Osteocyte (in vitro differentiated cells): Measurements from ENCODE around the gene CBX7. TPM values are rescaled to one million over a fixed set of nuclear protein-coding genes. Genes with fewer than 3 reads are reported as not detected.

ENCODE experiments used
- DNase-seq: peaks from one replicate; pipeline ENCODE4 v3.0.0; 2021; ENCODE audit warnings: mixed read lengths; ENCODE audit not compliant: unreplicated experiment; ENCODE audit errors: extremely low spot score
- H3K27ac Mint-ChIP-seq: one replicate; pipeline ENCODE4 v1.8.0; 2021; ENCODE audit warnings: mild to moderate bottlenecking, mixed read lengths; ENCODE audit not compliant: unreplicated experiment
- H3K27me3 Mint-ChIP-seq: one replicate; pipeline ENCODE4 v1.8.0; 2021; ENCODE audit warnings: mixed read lengths; ENCODE audit not compliant: unreplicated experiment
- H3K36me3 Mint-ChIP-seq: one replicate; pipeline ENCODE4 v1.8.0; 2021; ENCODE audit warnings: mixed read lengths; ENCODE audit not compliant: unreplicated experiment
- H3K4me1 Mint-ChIP-seq: one replicate; pipeline ENCODE4 v1.8.0; 2021; ENCODE audit warnings: mixed read lengths; ENCODE audit not compliant: unreplicated experiment
- H3K4me3 Mint-ChIP-seq: one replicate; pipeline ENCODE4 v1.8.0; 2021; ENCODE audit warnings: mild to moderate bottlenecking, moderate library complexity, mixed read lengths; ENCODE audit not compliant: unreplicated experiment
- H3K9me3 Mint-ChIP-seq: one replicate; pipeline ENCODE4 v1.8.0; 2021; ENCODE audit warnings: mixed read lengths; ENCODE audit not compliant: unreplicated experiment
- total RNA-seq: library from RNA; stranded (reverse); gene quantifications from 2 replicates; pipeline ENCODE4 v1.2.1, GENCODE V29; 2021
- TF ChIP-seq, protein P1 (sequence below): fragments of 200-600 bp; sonication (generic); IDR thresholded peaks from 2 replicates; pipeline ENCODE4 v1.5.0; 2021; ENCODE audit warnings: antibody characterized with exemption, mild to moderate bottlenecking, moderate library complexity

CBX7 gene
- total RNA-seq, 1 donor from 2014 or later = 9.6 TPM

DNA sequence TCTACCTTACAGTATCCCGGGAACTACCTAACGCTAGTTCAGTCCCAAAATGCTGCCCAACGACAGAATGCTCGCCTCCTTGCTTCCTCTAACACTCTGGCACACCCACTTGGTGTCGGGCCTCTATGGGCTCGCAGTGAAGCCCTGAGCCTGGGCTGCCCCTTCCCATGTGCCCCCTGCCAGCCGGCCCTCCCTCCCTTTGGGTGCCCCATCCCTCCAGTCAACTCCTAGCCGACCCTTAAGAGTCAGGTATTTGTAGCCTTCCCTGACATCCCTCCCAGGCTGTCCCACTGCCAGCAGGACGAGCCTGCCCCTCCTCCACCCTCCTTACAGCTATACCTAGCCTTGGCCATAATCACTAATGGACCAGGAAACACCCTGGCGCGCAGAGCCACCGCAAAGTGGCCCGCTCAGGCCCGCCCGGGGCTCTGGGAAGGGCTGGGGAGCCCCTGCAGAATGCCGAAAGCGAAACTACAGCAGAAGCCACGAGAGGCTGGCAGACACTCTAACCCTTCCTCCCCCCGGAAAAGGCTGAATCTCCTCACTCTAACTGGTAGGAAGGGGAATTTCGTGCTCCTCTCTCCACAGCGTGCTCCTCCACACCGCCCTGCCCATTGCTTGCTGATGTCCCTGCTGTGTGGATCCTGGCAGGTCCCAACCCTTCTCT is 8.2 kb downstream of the CBX7 start:
- peaks cover 12% of the 10 kb centered on the region for H3K4me1 Mint-ChIP-seq
- H3K36me3 Mint-ChIP-seq = no peaks in the 10 kb centered on the region
- TF ChIP-seq, protein P1, sequence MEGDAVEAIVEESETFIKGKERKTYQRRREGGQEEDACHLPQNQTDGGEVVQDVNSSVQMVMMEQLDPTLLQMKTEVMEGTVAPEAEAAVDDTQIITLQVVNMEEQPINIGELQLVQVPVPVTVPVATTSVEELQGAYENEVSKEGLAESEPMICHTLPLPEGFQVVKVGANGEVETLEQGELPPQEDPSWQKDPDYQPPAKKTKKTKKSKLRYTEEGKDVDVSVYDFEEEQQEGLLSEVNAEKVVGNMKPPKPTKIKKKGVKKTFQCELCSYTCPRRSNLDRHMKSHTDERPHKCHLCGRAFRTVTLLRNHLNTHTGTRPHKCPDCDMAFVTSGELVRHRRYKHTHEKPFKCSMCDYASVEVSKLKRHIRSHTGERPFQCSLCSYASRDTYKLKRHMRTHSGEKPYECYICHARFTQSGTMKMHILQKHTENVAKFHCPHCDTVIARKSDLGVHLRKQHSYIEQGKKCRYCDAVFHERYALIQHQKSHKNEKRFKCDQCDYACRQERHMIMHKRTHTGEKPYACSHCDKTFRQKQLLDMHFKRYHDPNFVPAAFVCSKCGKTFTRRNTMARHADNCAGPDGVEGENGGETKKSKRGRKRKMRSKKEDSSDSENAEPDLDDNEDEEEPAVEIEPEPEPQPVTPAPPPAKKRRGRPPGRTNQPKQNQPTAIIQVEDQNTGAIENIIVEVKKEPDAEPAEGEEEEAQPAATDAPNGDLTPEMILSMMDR = no peak
- DNase-seq = peak; percentile 81
- H3K9me3 Mint-ChIP-seq = no peaks in the 10 kb centered on the region
- peak overlapping the region; percentile 75 for H3K4me3 Mint-ChIP-seq
- peak overlapping the region; percentile 56 for H3K27ac Mint-ChIP-seq
- H3K27me3 Mint-ChIP-seq = no peaks in the 10 kb centered on the region

DNA sequence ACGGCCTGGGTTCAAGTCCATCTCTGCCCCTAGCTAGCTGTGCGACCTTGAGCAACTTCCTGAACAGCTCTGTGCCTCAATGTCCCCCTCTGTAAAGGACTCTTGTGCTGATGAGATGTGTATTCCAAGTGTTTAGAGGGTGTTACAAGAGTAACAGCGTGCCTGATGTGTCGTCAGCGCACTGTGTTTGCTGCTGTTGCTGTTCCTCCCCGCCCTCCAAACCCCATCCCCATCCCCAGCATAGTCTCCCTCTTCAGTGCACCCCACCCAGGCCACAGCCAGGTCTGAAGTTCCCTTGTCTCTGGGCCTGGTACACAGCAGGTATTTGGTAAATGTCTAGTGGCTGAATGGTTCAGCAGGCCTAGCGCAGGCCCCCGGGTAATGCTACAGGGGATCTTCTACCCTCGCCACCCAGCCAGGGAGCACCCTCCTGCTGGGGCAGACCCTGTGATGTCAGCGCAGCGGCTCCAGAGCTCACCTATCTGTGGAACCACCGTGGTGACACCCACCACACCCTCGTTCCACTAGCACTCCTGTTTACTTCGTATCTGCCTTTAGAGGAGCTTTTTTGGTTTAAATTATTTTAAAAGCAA is 10.3 kb downstream of the CBX7 start:
- Mint-ChIP-seq H3K27ac (no peak overlapping the region), H3K9me3 (no peaks in the 10 kb centered on the region), H3K4me3 (no peak overlapping the region), H3K4me1 (peaks cover 12% of the 10 kb centered on the region), H3K27me3 (no peaks in the 10 kb centered on the region), H3K36me3 (no peaks in the 10 kb centered on the region)
- no peak for DNase-seq
- TF ChIP-seq, protein P1 = no peak

DNA sequence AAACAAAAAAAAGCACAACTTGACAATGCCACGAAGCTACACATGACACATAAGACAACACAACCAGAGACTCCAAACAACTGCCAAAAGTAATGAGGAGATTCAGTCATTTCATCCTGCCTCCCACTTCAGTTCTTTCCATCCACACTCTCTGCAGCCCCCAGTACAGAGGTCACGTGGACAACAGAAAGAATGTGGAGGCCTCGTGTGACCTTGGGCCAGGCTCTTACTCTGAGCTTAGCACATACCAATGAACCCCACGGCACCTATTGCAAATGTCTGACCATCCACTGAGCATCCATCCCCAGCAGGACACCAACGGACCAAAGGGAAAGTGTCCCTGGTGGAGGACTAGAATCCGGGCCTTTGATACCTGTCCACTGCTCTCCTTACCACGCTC is 12.5 kb downstream of the CBX7 start:
- Mint-ChIP-seq H3K4me1 (peaks cover 13% of the 10 kb centered on the region), H3K4me3 (no peak overlapping the region), H3K27ac (no peak overlapping the region), H3K9me3 (no peaks in the 10 kb centered on the region), H3K27me3 (no peaks in the 10 kb centered on the region), H3K36me3 (no peaks in the 10 kb centered on the region)
- no peak for DNase-seq
- TF ChIP-seq, protein P1 = no peak

DNA sequence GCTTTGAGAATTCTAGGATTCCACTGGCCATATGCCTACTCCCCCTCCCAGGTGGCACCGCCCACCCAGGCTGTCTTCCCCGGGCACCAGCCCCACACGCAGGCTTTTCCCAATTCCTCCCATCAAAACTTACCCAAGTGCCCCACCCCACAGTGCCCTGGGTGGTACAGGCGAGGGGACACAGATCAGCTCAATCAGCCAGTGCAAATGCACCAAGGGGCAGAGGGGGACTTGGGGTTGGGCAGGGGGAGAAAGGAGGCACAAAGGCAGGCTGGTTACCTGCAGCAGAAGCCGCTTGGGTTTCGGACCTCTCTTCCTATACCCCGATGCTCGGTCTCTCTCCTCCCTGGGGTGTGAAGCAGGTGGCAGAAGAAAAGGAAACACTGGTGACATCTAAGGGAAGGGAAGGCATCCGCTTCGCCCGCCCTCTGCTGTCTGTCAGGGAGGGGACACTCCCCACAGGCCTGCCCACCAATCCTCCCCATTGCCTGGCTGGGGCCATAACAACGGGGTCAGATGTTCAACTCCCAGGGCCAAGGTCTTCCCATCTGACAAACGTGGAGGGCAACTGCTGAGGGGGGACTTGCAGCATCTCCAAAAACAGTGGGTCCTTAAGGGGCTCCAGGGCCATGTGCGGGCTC is 14.0 kb downstream of the CBX7 start:
- TF ChIP-seq, protein P1 = no peak
- peak; percentile 83 for DNase-seq
- H3K27ac Mint-ChIP-seq = no peak overlapping the region
- peaks cover 1% of the 10 kb centered on the region for H3K36me3 Mint-ChIP-seq
- no peaks in the 10 kb centered on the region for H3K27me3 Mint-ChIP-seq
- no peak overlapping the region for H3K4me3 Mint-ChIP-seq
- H3K4me1 Mint-ChIP-seq = peaks cover 8% of the 10 kb centered on the region
- H3K9me3 Mint-ChIP-seq = no peaks in the 10 kb centered on the region

DNA sequence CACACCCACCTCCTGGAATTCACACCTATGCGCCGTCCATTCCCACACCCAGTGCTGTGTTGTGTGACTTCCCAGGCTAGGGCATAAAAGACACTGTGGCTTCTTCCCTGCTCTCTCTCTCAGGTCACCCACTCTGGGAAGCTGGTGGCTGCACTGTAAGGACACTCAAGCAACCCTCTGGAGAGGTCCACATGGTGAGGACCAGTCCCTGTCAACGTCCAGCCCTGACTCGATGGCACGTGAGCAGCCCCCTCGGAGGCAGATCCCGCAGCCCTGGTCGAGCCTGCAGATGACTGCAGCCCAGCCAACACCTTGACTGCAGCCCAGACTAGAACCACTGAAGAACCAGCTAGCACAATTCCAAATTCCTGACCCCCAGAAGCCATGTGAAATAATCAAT is 16.2 kb downstream of the CBX7 start:
- Mint-ChIP-seq H3K4me3 (no peak overlapping the region), H3K36me3 (peaks cover 3% of the 10 kb centered on the region), H3K27ac (no peak overlapping the region), H3K4me1 (peaks cover 11% of the 10 kb centered on the region), H3K27me3 (no peaks in the 10 kb centered on the region), H3K9me3 (no peaks in the 10 kb centered on the region)
- TF ChIP-seq, protein P1 = no peak
- no peak for DNase-seq
